ENCODE measurements around the gene JPH3. TPM values are rescaled to one million over a fixed set of nuclear protein-coding genes. Genes with fewer than 3 reads are reported as not detected.

The JPH3 gene
- total RNA-seq, 2 experiments from 2014 or later = not detected

DNA sequence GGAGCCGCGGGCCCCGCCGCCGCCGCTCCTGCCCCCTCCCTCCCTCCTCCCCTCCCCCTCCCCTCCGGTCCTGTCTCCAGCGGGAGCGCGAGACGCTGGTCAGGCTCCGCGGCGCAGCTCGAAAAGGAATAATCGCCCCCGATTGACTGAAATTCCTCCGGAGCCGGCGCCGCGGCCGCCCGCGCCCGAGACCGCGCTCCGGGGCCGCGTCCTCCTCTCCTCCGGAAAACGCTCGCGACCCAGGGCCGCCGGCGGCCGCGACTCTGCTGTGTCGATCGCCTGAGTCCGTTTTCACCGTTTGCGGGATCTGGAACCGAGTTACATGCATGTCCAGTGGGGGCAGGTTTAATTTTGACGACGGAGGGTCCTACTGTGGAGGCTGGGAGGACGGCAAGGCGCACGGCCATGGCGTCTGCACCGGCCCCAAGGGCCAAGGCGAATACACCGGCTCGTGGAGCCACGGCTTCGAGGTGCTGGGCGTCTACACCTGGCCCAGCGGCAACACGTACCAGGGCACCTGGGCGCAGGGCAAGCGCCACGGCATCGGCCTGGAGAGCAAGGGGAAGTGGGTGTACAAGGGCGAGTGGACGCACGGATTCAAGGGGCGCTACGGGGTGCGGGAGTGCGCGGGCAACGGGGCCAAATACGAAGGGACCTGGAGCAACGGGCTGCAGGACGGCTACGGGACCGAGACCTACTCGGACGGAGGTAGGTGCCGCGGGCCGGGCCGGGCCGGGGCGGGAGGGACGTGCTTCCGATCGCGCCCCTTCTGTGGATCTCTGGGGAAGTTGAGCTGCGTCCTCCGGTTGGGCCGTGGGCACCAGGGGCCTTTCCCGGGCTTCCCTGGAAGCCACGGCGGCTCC lies 744 bp downstream of the JPH3 start:
- Histone ChIP-seq H3K4me1 (ENCODE audit: insufficient read depth, low read length) (peaks cover 11% of the 10 kb centered on the region), H3K36me3 (ENCODE audit: insufficient read depth, low read length) (no peaks in the 10 kb centered on the region), H3K27me3 (ENCODE audit: control insufficient read depth in 1 of 2, insufficient read depth in 2 of 2, low read length in 2 of 2) (peaks cover 56 to 87% of the 10 kb centered on the region in 2 experiments), H3K27ac (ENCODE audit: low read depth in 1 of 2, low read length in 2 of 2) (no peak overlapping the region), H3K9me3 (ENCODE audit: control insufficient read depth in 1 of 2, insufficient read depth in 1 of 2, low read length in 2 of 2) (peaks cover 0 to 41% of the 10 kb centered on the region in 2 experiments), H3K4me3 (ENCODE audit: low read length) (no peak overlapping the region)
- Mint-ChIP-seq H3K27ac (no peak overlapping the region), H3K4me3 (peak overlapping the region; percentile 34), H3K36me3 (ENCODE audit: low read depth) (no peaks in the 10 kb centered on the region), H3K27me3 (peaks cover 49% of the 10 kb centered on the region), H3K9me3 (no peaks in the 10 kb centered on the region), H3K4me1 (ENCODE audit: low read depth) (peaks cover 11% of the 10 kb centered on the region)
- ChIA-PET CTCF (no interaction called here), POLR2A (no interaction called here)
- TF ChIP-seq, protein P1, sequence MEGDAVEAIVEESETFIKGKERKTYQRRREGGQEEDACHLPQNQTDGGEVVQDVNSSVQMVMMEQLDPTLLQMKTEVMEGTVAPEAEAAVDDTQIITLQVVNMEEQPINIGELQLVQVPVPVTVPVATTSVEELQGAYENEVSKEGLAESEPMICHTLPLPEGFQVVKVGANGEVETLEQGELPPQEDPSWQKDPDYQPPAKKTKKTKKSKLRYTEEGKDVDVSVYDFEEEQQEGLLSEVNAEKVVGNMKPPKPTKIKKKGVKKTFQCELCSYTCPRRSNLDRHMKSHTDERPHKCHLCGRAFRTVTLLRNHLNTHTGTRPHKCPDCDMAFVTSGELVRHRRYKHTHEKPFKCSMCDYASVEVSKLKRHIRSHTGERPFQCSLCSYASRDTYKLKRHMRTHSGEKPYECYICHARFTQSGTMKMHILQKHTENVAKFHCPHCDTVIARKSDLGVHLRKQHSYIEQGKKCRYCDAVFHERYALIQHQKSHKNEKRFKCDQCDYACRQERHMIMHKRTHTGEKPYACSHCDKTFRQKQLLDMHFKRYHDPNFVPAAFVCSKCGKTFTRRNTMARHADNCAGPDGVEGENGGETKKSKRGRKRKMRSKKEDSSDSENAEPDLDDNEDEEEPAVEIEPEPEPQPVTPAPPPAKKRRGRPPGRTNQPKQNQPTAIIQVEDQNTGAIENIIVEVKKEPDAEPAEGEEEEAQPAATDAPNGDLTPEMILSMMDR (IDR thresholded peaks at IDR 0.05) = no peak
- ATAC-seq (ENCODE audit: poor library complexity) = no peak
- intact Hi-C loops (cut with DNase I, micrococcal nuclease) = no loop called here
- DNase-seq = no peak

DNA sequence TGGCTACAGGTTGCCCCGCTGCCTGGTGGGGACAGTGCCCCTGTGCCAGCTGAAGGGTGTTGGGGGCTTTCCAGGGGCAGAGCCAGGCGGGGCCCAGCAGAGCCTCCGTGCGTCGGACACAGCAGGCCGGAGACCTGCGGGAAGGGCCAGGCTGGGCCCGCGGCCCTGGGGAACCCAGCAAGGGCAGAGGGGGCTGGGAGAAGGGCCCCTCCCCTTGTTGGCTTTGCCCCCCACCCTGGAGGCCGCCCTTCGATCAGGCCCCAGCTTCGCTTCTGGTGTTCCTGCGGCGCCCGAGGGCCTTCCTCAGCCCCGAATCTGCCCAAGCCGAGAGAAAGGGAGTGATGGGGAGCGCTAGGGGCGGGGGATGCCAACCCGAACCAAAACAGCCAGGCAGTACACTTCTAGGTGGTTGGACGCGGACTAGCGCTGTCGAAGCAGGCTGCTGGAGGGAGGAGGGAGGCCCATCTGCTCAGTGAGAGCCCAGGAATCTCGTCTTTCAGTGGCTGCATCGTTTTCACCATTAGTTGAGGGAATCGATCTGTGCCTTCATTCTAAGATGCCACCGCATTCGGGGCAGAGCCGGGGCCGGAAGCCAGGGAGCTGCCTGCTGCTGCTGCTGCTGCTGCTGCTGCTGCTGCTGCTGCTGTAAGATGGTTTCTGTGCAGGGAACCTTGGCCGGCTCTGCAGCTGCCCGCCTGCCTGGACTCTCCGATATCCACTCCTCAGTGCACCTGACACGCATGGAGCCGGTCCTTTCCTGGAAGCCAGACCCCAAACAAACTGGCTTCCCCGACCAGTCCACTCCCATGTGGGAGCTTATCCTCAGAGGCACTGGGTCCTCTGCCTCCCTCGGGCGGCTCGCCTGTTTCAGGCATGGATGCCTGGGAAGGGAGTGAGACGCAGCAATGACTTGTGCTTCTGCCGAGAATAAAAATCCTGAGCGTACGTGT lies 1.7 kb downstream of the JPH3 start:
- ATAC-seq (ENCODE audit: poor library complexity) = no peak
- H3K4me3 Mint-ChIP-seq = peak overlapping the region; percentile 34
- POLR2A ChIA-PET = no interaction called here
- TF ChIP-seq, protein P1 (IDR thresholded peaks at IDR 0.05) = no peak
- no peak overlapping the region for H3K27ac Mint-ChIP-seq
- Histone ChIP-seq H3K36me3 (ENCODE audit: insufficient read depth, low read length) (no peaks in the 10 kb centered on the region), H3K27me3 (ENCODE audit: control insufficient read depth in 1 of 2, insufficient read depth in 2 of 2, low read length in 2 of 2) (peaks cover 59 to 84% of the 10 kb centered on the region in 2 experiments), H3K9me3 (ENCODE audit: control insufficient read depth in 1 of 2, insufficient read depth in 1 of 2, low read length in 2 of 2) (peaks cover 0 to 50% of the 10 kb centered on the region in 2 experiments), H3K4me1 (ENCODE audit: insufficient read depth, low read length) (peaks cover 11% of the 10 kb centered on the region), H3K27ac (ENCODE audit: low read depth in 1 of 2, low read length in 2 of 2) (no peak overlapping the region), H3K4me3 (ENCODE audit: low read length) (no peak overlapping the region)
- peaks cover 54% of the 10 kb centered on the region for H3K27me3 Mint-ChIP-seq
- intact Hi-C loops (cut with DNase I, micrococcal nuclease) = no loop called here
- H3K9me3 Mint-ChIP-seq = no peaks in the 10 kb centered on the region
- CTCF ChIA-PET = no interaction called here
- DNase-seq = no peak
- peaks cover 11% of the 10 kb centered on the region for H3K4me1 Mint-ChIP-seq (ENCODE audit: low read depth)
- no peaks in the 10 kb centered on the region for H3K36me3 Mint-ChIP-seq (ENCODE audit: low read depth)

DNA sequence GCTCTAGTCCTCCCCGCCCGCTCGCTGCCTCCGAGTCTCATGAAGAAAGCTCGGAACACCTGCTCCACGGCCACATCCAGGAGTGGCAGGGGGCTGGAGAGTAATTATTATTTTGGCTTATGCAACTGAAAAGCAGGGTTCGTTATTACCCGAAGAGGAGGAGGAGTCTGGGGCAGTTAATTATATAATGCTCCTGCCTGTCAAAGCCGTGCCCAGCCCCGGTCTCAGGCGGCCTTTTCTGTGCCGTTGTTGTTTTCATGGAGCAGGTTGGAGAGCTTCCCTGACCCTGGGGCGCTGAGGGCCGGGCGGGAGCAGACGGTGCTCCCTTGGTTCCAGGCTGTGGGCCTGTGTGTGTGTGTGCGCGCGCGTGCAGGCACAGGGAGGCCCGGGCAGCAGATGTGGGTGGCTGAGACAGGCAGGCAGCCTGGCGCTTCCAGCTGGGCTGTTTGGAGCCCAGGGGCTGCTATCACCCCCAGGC lies 2.4 kb downstream of the JPH3 start:
- no peak for ATAC-seq (ENCODE audit: poor library complexity)
- Histone ChIP-seq H3K4me3 (ENCODE audit: low read length) (no peak overlapping the region), H3K27me3 (ENCODE audit: control insufficient read depth in 1 of 2, insufficient read depth in 2 of 2, low read length in 2 of 2) (peaks cover 52 to 77% of the 10 kb centered on the region in 2 experiments), H3K4me1 (ENCODE audit: insufficient read depth, low read length) (peaks cover 11% of the 10 kb centered on the region), H3K36me3 (ENCODE audit: insufficient read depth, low read length) (no peaks in the 10 kb centered on the region), H3K9me3 (ENCODE audit: control insufficient read depth in 1 of 2, insufficient read depth in 1 of 2, low read length in 2 of 2) (peaks cover 0 to 43% of the 10 kb centered on the region in 2 experiments), H3K27ac (ENCODE audit: low read depth in 1 of 2, low read length in 2 of 2) (no peak overlapping the region)
- ChIA-PET POLR2A (no interaction called here), CTCF (no interaction called here)
- no peaks in the 10 kb centered on the region for H3K9me3 Mint-ChIP-seq
- TF ChIP-seq, protein P1 (IDR thresholded peaks at IDR 0.05) = no peak
- intact Hi-C loops (cut with DNase I, micrococcal nuclease) = no loop called here
- peak overlapping the region; percentile 34 for H3K4me3 Mint-ChIP-seq
- peaks cover 11% of the 10 kb centered on the region for H3K4me1 Mint-ChIP-seq (ENCODE audit: low read depth)
- H3K36me3 Mint-ChIP-seq (ENCODE audit: low read depth) = no peaks in the 10 kb centered on the region
- H3K27ac Mint-ChIP-seq = no peak overlapping the region
- no peak for DNase-seq
- H3K27me3 Mint-ChIP-seq = peaks cover 58% of the 10 kb centered on the region

All from CD4-positive, alpha-beta T cell (primary cell).